CD14-positive monocyte (primary cell): ENCODE measurements around the gene XPO5. TPM values are rescaled to one million over a fixed set of nuclear protein-coding genes. Genes with fewer than 3 reads are reported as not detected.

ENCODE experiments used
- DNase-seq, 3 donors: peaks; one replicate each; pipeline ENCODE4 v3.0.0-alpha.2; 2011 to 2022
- H2AFZ ChIP-seq: 2 replicates; pipeline ENCODE4 v1.6.0; 2012; ENCODE audit warnings: mild to moderate bottlenecking, low read depth, low read length, inconsistent platforms; ENCODE audit not compliant: insufficient read depth, poor library complexity, severe bottlenecking
- H3K27ac ChIP-seq, 2 donors: 1 replicate in 1 of 2; 2 replicates in 1 of 2; pipeline ENCODE4 v1.5.1; 2012 to 2013; ENCODE audit warnings: low read length in 2 of 2, control low read depth in 1 of 2, inconsistent platforms in 1 of 2, low read depth in 1 of 2, mild to moderate bottlenecking in 1 of 2
- H3K27me3 ChIP-seq, 2 donors: one replicate each; pipeline versions ENCODE4 v1.6.0 to v1.6.1; 2011 to 2013; ENCODE audit warnings: low read length in 2 of 2; ENCODE audit not compliant: control insufficient read depth in 2 of 2, insufficient read depth in 2 of 2
- H3K36me3 ChIP-seq, 2 donors: replicated peaks in 1 of 2; 1 replicate in 1 of 2; 2 replicates in 1 of 2; pipeline versions ENCODE4 v1.5.1 to v1.6.1; 2012 to 2013; ENCODE audit warnings: low read length in 2 of 2, control low read depth in 1 of 2, inconsistent platforms in 1 of 2, mild to moderate bottlenecking in 1 of 2; ENCODE audit not compliant: insufficient read depth in 2 of 2, control insufficient read depth in 1 of 2
- H3K4me1 ChIP-seq, 2 donors: 1 replicate in 1 of 2; 2 replicates in 1 of 2; pipeline versions ENCODE4 v1.5.1 to v1.6.1; 2012 to 2013; ENCODE audit warnings: low read length in 2 of 2, control low read depth in 1 of 2, inconsistent platforms in 1 of 2, mild to moderate bottlenecking in 1 of 2, moderate library complexity in 1 of 2; ENCODE audit not compliant: insufficient read depth in 2 of 2, control insufficient read depth in 1 of 2
- H3K4me2 ChIP-seq: replicated peaks from 2 replicates; pipeline ENCODE3; 2012; ENCODE audit warnings: low read length, moderate library complexity, mild to moderate bottlenecking; ENCODE audit not compliant: poor library complexity, severe bottlenecking; ENCODE audit errors: extremely low read depth
- H3K4me3 ChIP-seq, 3 experiments: fragments of 200-600 bp in 1 of 3; sonication (generic) in 1 of 3; replicated peaks in 1 of 3; 1 replicate in 2 of 3; 2 replicates in 1 of 3; pipeline ENCODE4 v1.5.1; 2011 to 2013; ENCODE audit warnings: low read length in 3 of 3, mild to moderate bottlenecking in 3 of 3, control low read depth in 2 of 3, low read depth in 2 of 3, inconsistent platforms in 1 of 3, moderate library complexity in 1 of 3
- H3K79me2 ChIP-seq: 2 replicates; pipeline ENCODE4 v1.6.0; 2012; ENCODE audit warnings: mild to moderate bottlenecking, control low read depth, inconsistent platforms, low read length, moderate library complexity; ENCODE audit not compliant: insufficient read depth
- H3K9ac ChIP-seq: 2 replicates; pipeline ENCODE4 v1.6.0; 2017; ENCODE audit warnings: low read length, mild to moderate bottlenecking; ENCODE audit not compliant: insufficient read depth, poor library complexity, severe bottlenecking
- H3K9me3 ChIP-seq, 2 donors: replicated peaks in 1 of 2; 1 replicate in 1 of 2; 2 replicates in 1 of 2; pipeline versions ENCODE4 v1.5.1 to v1.6.1; 2012 to 2013; ENCODE audit warnings: low read length in 2 of 2, control low read depth in 1 of 2; ENCODE audit not compliant: control insufficient read depth in 1 of 2, insufficient read depth in 1 of 2
- H4K20me1 ChIP-seq: 2 replicates; pipeline ENCODE4 v1.6.0; 2012; ENCODE audit warnings: mild to moderate bottlenecking, low read length, control low read depth, moderate library complexity; ENCODE audit not compliant: insufficient read depth
- H3K27ac Mint-ChIP-seq, 7 donors: one replicate each; pipeline ENCODE4 v1.8.0; 2020; ENCODE audit warnings: mild to moderate bottlenecking in 7 of 7, mixed read lengths in 7 of 7, moderate library complexity in 6 of 7, inconsistent platforms in 2 of 7
- H3K27me3 Mint-ChIP-seq, 3 donors: one replicate each; pipeline ENCODE4 v1.8.0; 2021 to 2022; ENCODE audit warnings: low read depth in 3 of 3, mild to moderate bottlenecking in 3 of 3, mixed read lengths in 3 of 3, moderate library complexity in 3 of 3, inconsistent platforms in 1 of 3
- H3K36me3 Mint-ChIP-seq, 2 donors: one replicate each; pipeline ENCODE4 v1.8.0; 2020; ENCODE audit warnings: mixed read lengths in 2 of 2, inconsistent platforms in 1 of 2, mild to moderate bottlenecking in 1 of 2
- H3K4me1 Mint-ChIP-seq: one replicate; pipeline ENCODE4 v1.8.0; 2020; ENCODE audit warnings: mild to moderate bottlenecking, mixed read lengths
- H3K4me3 Mint-ChIP-seq, 2 donors: one replicate each; pipeline ENCODE4 v1.8.0; 2020; ENCODE audit warnings: mild to moderate bottlenecking in 2 of 2, mixed read lengths in 2 of 2, moderate library complexity in 1 of 2
- H3K9me3 Mint-ChIP-seq, 7 donors: one replicate each; pipeline ENCODE4 v1.8.0; 2020 to 2022; ENCODE audit warnings: mixed read lengths in 7 of 7, mild to moderate bottlenecking in 6 of 7, moderate library complexity in 6 of 7, inconsistent platforms in 2 of 7
- WGBS: methylation state at CpG from one replicate; pipeline ENCODE4 v1.1.5; 2013; ENCODE audit warnings: missing lambda C conversion rate; ENCODE audit not compliant: insufficient coverage; 5-methylcytosine and 5-hydroxymethylcytosine counted together
- intact Hi-C, 2 donors: fragments of 100-400 bp; cut with micrococcal nuclease; formaldehyde crosslinking; loops; one replicate each; pipeline versions ENCODE4 v1.15.0 to v1.15.1; 2023
- polyA plus RNA-seq, 3 donors: library from polyadenylated mRNA; depleted of rRNA in 1 of 3; unstranded in 2 of 3; stranded (reverse) in 1 of 3; fragments of 300-500 nt in 2 of 3; fragments of >200 nt in 1 of 3; fragmentation: Illumina TruSeq in 2 of 3; gene quantifications; 1 replicate in 2 of 3; 2 replicates in 1 of 3; pipeline ENCODE4 v1.2.3, GENCODE V29; 2012 to 2021
- TF ChIP-seq, protein P1 (sequence below): fragments of 200-600 bp; IDR thresholded peaks from one replicate; pipeline ENCODE4 v1.8.0; 2022; ENCODE audit warnings: antibody characterized with exemption, mild to moderate bottlenecking

XPO5 gene
- polyA plus RNA-seq, 3 donors = 8.0 to 17.5 (median 13.8) TPM

DNA sequence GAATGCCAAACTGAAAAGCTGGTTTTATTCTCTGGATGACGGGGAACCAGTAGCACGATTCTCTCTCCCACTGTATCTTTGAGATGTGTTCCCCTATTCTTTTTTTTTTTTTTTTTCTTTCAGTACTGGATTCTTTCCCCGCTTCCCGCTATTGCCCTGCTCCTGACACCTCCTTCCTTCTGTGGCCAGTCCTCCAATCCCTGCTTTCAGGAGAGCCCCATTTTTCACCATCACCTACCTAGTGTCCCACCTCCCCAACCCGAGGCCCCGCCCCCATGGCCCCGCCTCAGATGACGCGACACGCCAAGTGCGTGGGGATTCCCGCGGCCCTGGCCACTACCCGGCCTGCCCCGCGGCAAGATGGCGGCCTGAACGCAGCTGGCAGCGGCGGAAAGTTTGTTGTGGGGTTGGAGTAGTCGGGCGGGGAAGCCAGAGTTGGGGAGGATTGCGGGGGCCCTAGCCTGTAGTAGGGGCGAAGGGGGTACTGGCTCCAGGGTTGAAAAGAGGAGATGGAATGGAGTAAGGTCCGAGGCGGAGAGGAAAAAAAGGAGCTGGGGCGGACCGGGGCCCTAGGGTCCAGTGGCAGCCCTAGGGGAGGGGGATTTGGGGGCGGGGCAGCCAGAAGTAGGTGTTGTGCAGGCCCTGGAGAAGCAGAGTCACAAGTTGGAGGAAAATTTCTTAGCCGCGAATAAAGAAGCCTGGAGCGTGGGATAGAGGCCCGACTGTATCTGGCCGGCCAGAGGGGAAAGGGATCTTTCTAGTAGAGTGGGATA, 98.4 kb downstream of the XPO5 start, which contains the start of gene TJAP1:
Gene TJAP1 (plus strand): TSS at position 336 of the 773 bp plus-strand sequence. CDS start 21,432 bp downstream, outside the sequence.
- intact Hi-C loops = no loop called here
- H3K4me1 Mint-ChIP-seq = peaks cover 25% of the 10 kb centered on the region
- TF ChIP-seq, protein P1, sequence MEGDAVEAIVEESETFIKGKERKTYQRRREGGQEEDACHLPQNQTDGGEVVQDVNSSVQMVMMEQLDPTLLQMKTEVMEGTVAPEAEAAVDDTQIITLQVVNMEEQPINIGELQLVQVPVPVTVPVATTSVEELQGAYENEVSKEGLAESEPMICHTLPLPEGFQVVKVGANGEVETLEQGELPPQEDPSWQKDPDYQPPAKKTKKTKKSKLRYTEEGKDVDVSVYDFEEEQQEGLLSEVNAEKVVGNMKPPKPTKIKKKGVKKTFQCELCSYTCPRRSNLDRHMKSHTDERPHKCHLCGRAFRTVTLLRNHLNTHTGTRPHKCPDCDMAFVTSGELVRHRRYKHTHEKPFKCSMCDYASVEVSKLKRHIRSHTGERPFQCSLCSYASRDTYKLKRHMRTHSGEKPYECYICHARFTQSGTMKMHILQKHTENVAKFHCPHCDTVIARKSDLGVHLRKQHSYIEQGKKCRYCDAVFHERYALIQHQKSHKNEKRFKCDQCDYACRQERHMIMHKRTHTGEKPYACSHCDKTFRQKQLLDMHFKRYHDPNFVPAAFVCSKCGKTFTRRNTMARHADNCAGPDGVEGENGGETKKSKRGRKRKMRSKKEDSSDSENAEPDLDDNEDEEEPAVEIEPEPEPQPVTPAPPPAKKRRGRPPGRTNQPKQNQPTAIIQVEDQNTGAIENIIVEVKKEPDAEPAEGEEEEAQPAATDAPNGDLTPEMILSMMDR = no peak

DNA sequence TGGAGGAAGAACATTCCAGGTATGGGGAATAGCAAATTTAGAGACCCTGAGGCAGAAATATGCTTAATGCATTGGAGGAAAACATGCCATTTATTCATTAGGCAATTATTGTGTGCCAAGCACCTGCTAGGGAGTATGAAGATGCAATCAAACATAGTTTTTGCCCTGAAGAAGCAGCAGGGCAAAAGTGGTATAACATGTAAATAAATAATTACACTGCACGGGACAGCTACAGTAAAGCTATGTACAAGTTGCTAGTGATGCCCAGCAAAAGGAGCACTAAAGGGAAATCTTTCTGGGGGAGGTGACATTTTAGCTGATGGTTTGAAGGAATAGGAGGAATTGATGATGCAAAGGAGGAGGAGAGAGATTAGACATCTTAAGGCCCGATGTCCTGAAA, 99.1 kb downstream of the XPO5 start:
- Histone ChIP-seq H3K9ac (peak overlapping the region; percentile 95), H3K36me3 (no peaks in the 10 kb centered on the region), H3K4me3 (peak overlapping the region; percentile 60 to 82 (median 69))

More for the DNA sequence above, 98.4 kb downstream of the XPO5 start, which contains the start of gene TJAP1:
- H3K79me2 ChIP-seq = peaks cover 49% of the 10 kb centered on the region
- H3K9ac ChIP-seq = peak within 1 kb of the TSS; percentile 95
- Mint-ChIP-seq H3K27ac (peak within 1 kb of the TSS; percentile 92 to 99 (median 97)), H3K9me3 (no peaks in the 10 kb centered on the region), H3K36me3 (peaks cover 9 to 13% of the 10 kb centered on the region in 2 donors), H3K27me3 (peaks cover 0 to 2% (median 1%) of the 10 kb centered on the region in 3 donors), H3K4me3 (peak within 1 kb of the TSS; percentile 88 to 93)
- under 1% methylated on average over 31 of the region's 34 CpGs for WGBS
- peak; percentile 83 to 91 (median 86) for DNase-seq
- peak within 1 kb of the TSS; percentile 62 to 96 for H3K27ac ChIP-seq
- peaks cover 14 to 18% of the 10 kb centered on the region in 2 donors for H3K4me1 ChIP-seq
- H3K4me3 ChIP-seq = peak within 1 kb of the TSS; percentile 60 to 82 (median 69)
- H3K4me2 ChIP-seq = peak within 1 kb of the TSS; percentile 80
- no peaks in the 10 kb centered on the region for H3K36me3 ChIP-seq
- no peaks in the 10 kb centered on the region for H4K20me1 ChIP-seq
- H2AFZ ChIP-seq = peak within 1 kb of the TSS; percentile 82
- no peaks in the 10 kb centered on the region for H3K27me3 ChIP-seq
- no peaks in the 10 kb centered on the region for H3K9me3 ChIP-seq

More for the DNA sequence above, 99.1 kb downstream of the XPO5 start:
- H3K4me2 ChIP-seq = peak overlapping the region; percentile 80
- DNase-seq = no peak
- peak overlapping the region; percentile 82 for H2AFZ ChIP-seq
- peak overlapping the region; percentile 92 to 99 (median 97) for H3K27ac Mint-ChIP-seq
- H3K27ac ChIP-seq = peak overlapping the region in 1 of 2 donors; percentile 96
- TF ChIP-seq, protein P1 = no peak
- intact Hi-C loops = no loop called here
- no peaks in the 10 kb centered on the region for H3K27me3 ChIP-seq
- peaks cover 14 to 18% of the 10 kb centered on the region in 2 donors for H3K4me1 ChIP-seq
- H3K36me3 Mint-ChIP-seq = peaks cover 3 to 6% of the 10 kb centered on the region in 2 donors
- no peaks in the 10 kb centered on the region for H4K20me1 ChIP-seq
- H3K27me3 Mint-ChIP-seq = peaks cover 1 to 5% (median 2%) of the 10 kb centered on the region in 3 donors
- peaks cover 42% of the 10 kb centered on the region for H3K79me2 ChIP-seq
- H3K4me1 Mint-ChIP-seq = peaks cover 25% of the 10 kb centered on the region
- H3K4me3 Mint-ChIP-seq = peak overlapping the region; percentile 88 to 93
- no CpG with 5 or more reads among the region's 2 CpGs for WGBS
- H3K9me3 ChIP-seq = no peaks in the 10 kb centered on the region
- no peaks in the 10 kb centered on the region for H3K9me3 Mint-ChIP-seq
